ENCODE measurements around the gene EWSR1.

- TF ChIP-seq, protein P1, sequence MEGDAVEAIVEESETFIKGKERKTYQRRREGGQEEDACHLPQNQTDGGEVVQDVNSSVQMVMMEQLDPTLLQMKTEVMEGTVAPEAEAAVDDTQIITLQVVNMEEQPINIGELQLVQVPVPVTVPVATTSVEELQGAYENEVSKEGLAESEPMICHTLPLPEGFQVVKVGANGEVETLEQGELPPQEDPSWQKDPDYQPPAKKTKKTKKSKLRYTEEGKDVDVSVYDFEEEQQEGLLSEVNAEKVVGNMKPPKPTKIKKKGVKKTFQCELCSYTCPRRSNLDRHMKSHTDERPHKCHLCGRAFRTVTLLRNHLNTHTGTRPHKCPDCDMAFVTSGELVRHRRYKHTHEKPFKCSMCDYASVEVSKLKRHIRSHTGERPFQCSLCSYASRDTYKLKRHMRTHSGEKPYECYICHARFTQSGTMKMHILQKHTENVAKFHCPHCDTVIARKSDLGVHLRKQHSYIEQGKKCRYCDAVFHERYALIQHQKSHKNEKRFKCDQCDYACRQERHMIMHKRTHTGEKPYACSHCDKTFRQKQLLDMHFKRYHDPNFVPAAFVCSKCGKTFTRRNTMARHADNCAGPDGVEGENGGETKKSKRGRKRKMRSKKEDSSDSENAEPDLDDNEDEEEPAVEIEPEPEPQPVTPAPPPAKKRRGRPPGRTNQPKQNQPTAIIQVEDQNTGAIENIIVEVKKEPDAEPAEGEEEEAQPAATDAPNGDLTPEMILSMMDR (IDR thresholded peaks at IDR 0.05; ENCODE audit: borderline replicate concordance, extremely low read depth, low read length, poor library complexity, severe bottlenecking): no peak
- TF ChIP-seq EZH2 (IDR thresholded peaks at IDR 0.05; ENCODE audit: borderline replicate concordance, low read depth, low read length, severe bottlenecking): no peak
Observed at GRCh38 chr22:29306835-29307595, 38.9 kb downstream of the EWSR1 start.

Measured in DND-41 (cell line).